ENCODE data around the gene AIDA.

The AIDA gene

DNA sequence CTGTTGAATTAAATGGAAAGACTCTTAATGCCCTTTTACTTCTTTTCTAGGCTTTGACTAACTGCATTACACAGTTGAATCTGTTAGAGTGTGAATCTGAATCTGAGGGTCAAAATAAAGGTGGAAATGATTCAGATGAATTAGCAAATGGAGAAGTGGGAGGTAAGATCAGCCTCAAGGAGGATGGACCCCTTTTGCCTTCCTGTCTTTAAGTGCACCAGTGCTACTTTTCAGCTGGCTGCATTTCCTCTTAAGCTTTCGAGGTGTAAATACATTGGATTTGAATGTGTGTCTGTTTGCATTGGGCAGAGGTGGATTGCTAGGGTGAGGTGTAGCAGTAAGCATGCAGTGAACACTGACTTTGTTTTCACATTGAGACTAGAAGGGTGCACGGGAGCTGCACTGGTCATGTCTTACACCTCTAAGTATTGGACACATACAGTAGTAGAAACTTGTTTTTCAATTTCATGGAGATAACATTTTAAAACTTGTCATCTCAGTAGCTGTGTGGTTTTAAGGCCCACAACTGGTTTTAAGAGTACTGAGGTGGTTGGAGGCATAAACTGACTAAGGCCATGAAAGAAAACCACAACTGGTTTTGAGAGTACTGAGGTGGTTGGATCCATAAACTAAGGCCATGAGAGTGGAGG lies 59.0 kb downstream of the AIDA start:
- H3K27ac ChIP-seq: no peak overlapping the region
- H3K4me3 ChIP-seq: no peak overlapping the region
- H3K9me3 ChIP-seq: no peaks in the 10 kb centered on the region
- no peak for DNase-seq
- no peaks in the 10 kb centered on the region for H3K4me1 ChIP-seq
- intact Hi-C loops (cut with DNase I; ENCODE audit: low total_unique reads): loop anchor here (10.0 kb wide), 1 partner anchor 81 kb away; the partner anchor contains the start of gene FAM177B
- H3K27me3 ChIP-seq: no peaks in the 10 kb centered on the region
- peaks cover 76 to 90% (median 77%) of the 10 kb centered on the region in 3 donors for H3K36me3 ChIP-seq
- TF ChIP-seq, protein P1, sequence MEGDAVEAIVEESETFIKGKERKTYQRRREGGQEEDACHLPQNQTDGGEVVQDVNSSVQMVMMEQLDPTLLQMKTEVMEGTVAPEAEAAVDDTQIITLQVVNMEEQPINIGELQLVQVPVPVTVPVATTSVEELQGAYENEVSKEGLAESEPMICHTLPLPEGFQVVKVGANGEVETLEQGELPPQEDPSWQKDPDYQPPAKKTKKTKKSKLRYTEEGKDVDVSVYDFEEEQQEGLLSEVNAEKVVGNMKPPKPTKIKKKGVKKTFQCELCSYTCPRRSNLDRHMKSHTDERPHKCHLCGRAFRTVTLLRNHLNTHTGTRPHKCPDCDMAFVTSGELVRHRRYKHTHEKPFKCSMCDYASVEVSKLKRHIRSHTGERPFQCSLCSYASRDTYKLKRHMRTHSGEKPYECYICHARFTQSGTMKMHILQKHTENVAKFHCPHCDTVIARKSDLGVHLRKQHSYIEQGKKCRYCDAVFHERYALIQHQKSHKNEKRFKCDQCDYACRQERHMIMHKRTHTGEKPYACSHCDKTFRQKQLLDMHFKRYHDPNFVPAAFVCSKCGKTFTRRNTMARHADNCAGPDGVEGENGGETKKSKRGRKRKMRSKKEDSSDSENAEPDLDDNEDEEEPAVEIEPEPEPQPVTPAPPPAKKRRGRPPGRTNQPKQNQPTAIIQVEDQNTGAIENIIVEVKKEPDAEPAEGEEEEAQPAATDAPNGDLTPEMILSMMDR (IDR thresholded peaks at IDR 0.05): no peak

DNA sequence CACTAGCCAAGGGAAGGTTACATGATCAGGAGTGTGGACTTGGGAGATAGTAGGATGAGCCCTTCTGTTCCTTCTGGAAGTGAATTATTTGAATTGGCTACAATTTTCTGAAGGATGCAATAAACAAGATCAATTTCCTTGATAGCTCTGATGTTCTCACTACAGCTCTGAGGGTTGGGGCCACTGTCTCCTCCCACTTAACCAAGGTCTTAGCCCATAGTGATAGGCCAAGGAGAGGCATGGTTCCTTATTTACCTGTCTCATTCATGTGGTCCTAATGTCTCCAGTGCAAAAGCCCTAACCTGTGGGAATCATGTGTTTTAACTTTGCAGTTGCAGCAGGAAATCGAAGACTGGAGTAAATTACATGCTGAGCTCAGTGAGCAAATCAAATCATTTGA lies 59.6 kb downstream of the AIDA start:
- DNase-seq: no peak
- Histone ChIP-seq H3K4me3 (no peak overlapping the region), H3K36me3 (peaks cover 70 to 88% (median 70%) of the 10 kb centered on the region in 3 donors), H3K9me3 (no peaks in the 10 kb centered on the region), H3K4me1 (no peaks in the 10 kb centered on the region), H3K27me3 (no peaks in the 10 kb centered on the region), H3K27ac (no peak overlapping the region)
- TF ChIP-seq, protein P1 (IDR thresholded peaks at IDR 0.05): no peak
- intact Hi-C loops (cut with DNase I; ENCODE audit: low total_unique reads): loop anchor here (10.0 kb wide), 1 partner anchor 82 kb away; the partner anchor contains the start of gene FAM177B

DNA sequence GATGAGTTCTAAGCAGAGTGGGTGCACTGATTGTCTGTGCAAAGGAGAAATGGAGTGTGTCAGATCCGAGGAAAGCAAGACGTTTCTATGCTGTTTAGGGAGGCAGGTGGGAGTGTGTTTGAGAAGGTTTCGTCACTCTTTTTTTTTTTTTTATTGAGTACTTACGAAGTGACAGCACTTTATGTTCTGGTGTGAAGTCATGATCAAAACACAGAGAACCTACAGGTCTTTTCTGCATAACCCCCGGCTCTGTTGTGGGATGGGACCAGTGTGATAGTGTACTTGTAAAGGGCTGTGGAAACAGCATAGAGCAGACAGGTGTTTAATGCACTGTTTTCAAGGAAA lies 67.7 kb downstream of the AIDA start:
- intact Hi-C loops (cut with DNase I; ENCODE audit: low total_unique reads): loop anchor here (10.0 kb wide), 1 partner anchor 70 kb away; the partner anchor contains the start of genes AIDA and BROX
- peaks cover 0 to 15% (median 8%) of the 10 kb centered on the region in 4 donors for H3K4me1 ChIP-seq
- no peak for DNase-seq
- H3K9me3 ChIP-seq: no peaks in the 10 kb centered on the region
- peak overlapping the region; percentile 91 to 95 for H3K4me3 ChIP-seq
- peak overlapping the region; percentile 89 to 93 for H3K27ac ChIP-seq
- H3K27me3 ChIP-seq: no peaks in the 10 kb centered on the region
- TF ChIP-seq, protein P1 (IDR thresholded peaks at IDR 0.05): no peak
- peaks cover 9 to 28% (median 11%) of the 10 kb centered on the region in 3 donors for H3K36me3 ChIP-seq

DNA sequence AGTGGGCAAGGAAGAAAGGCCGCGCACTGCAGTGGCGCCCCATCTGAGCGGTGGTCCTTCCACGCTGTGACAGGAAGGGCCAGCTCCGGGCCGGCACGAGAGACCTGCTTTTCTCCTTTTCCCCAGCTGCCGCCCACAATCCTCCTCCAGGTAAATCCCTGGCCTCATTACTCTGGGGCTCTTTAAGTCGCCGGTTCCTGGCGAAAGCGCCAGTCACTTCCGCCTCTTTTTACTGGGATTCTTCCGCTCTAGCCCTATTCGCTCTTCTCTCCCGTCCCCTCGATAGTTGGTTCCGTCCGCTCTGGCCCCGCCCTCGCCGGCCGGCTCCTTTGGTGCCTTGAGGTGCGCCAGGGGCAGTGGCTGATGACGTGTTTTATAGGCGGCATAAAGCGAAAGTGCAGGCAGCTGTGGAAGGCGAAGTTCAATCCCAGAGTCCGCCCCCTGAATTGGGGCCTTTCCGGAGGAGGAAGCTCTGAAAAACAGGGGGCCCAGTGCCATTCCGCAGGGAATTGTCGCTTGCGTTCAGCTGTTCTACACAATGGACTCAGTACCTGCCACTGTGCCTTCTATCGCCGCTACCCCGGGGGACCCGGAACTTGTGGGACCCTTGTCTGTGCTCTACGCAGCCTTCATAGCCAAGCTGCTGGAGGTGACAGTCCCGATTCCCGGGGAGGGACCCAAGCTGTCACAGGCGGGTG lies 68.2 kb downstream of the AIDA start:
- Histone ChIP-seq H3K36me3 (peaks cover 4 to 23% (median 6%) of the 10 kb centered on the region in 3 donors), H3K9me3 (no peaks in the 10 kb centered on the region), H3K27ac (peak overlapping the region; percentile 89 to 93), H3K27me3 (no peaks in the 10 kb centered on the region), H3K4me1 (peaks cover 0 to 15% (median 8%) of the 10 kb centered on the region in 4 donors), H3K4me3 (peak overlapping the region; percentile 91 to 95)
- peak; percentile 97 to 99 for DNase-seq
- intact Hi-C loops (cut with DNase I; ENCODE audit: low total_unique reads): loop anchor here (10.0 kb wide), 1 partner anchor 71 kb away; the partner anchor contains the start of genes AIDA and BROX
- TF ChIP-seq, protein P1 (IDR thresholded peaks at IDR 0.05): no peak

DNA sequence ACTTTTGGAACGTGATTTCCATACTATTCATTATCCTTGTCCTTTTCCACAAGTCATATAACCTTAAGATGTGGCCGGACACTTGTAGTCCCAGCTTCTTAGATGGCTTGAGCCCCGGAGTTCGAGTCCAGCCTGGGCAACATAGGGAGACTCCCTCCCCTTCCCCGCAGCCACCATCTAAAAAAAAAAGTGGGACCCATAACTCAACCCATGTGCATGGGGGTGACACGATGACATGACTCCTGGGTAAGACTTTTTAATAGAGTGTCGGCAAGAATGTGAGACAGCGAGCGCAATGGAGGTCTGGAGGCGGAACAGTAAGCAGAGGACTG lies 68.7 kb downstream of the AIDA start:
- no peak for DNase-seq
- H3K9me3 ChIP-seq: no peaks in the 10 kb centered on the region
- intact Hi-C loops (cut with DNase I; ENCODE audit: low total_unique reads): loop anchor here (10.0 kb wide), 1 partner anchor 71 kb away; the partner anchor contains the start of genes AIDA and BROX

More for the DNA sequence above, 68.7 kb downstream of the AIDA start:
- TF ChIP-seq, protein P1 (IDR thresholded peaks at IDR 0.05): no peak
- Histone ChIP-seq H3K27ac (peak overlapping the region; percentile 89 to 93), H3K4me1 (peaks cover 0 to 15% (median 8%) of the 10 kb centered on the region in 4 donors), H3K4me3 (peak overlapping the region; percentile 91 to 95), H3K27me3 (no peaks in the 10 kb centered on the region), H3K36me3 (peaks cover 0 to 20% (median 6%) of the 10 kb centered on the region in 3 donors)

Data from tibial artery (tissue), 4 donors.